ENCODE data around the gene KIF16B. TPM values are rescaled to one million over a fixed set of nuclear protein-coding genes. Genes with fewer than 3 reads are reported as not detected.

The KIF16B gene
- total and polyA plus RNA-seq, 2 experiments from 2014 or later: 6.5 to 11.1 TPM

DNA sequence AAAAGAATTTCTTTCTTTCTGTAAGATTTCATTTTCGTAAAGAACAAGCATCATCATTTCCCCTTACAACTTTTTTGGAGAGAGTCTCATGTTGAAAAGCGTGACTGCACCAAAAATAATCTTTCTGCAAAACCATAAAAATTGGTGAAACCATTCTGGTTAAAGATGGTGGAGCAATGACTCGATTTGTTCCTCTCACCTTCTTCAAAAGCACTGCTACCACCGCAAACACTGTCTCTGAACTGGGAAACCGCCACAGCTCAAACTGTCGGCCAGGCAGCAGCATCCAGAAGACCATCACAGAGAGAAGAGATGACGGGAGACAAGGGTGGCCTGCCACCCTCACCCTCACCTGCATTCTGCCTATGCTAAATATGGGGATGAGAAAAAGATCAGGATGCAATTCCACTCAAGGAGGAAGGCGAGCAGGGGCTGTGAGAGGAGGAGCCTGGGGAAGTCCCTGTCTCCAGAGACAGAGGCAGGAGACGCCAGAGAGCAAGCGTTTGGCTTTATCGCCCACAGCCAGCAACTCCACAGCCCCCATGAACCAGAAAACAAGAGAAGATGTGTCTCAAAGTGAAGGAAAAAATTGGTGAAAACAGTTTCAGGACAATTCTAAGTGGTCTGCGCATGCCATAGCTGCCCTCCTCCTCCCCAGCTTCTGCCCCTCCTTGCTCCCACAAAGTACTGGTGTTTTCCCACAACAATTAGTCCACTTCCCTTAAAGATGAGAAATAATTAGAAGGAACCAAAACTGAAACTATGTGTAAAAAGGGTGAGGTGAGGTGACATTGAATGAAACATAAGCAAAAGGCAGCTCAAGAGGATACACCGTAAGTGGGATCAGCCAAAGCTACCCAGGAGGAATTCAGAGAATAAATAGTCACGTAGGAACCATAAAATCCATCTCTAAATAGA lies 255.5 kb downstream of the KIF16B start:
- 0 out of 2 replicates have a peak, but pooled peaks cover 3% of the 10 kb centered on the region for H3K4me1 ChIP-seq (ENCODE audit: insufficient read depth)
- Mint-ChIP-seq H3K27ac (no peak overlapping the region), H3K4me1 (peaks cover 13% of the 10 kb centered on the region; the same call in 2 of the 3 replicates), H3K27me3 (ENCODE audit: insufficient read depth, low read depth, poor library complexity) (no peaks in the 10 kb centered on the region), H3K9me3 (no peaks in the 10 kb centered on the region), H3K36me3 (ENCODE audit: low read depth) (no peaks in the 10 kb centered on the region), H3K4me3 (no peak overlapping the region)
- no peaks in the 10 kb centered on the region for H3F3A ChIP-seq (replicated peaks; ENCODE audit: low read depth)
- no peak overlapping the region for H3K4me3 ChIP-seq
- no peaks in the 10 kb centered on the region for H3K79me2 ChIP-seq (replicated peaks; ENCODE audit: insufficient read depth)
- ATAC-seq (no peak), DNase-seq (ENCODE audit: low spot score) (no peak)
- no peak overlapping the region for H3K27ac ChIP-seq (ENCODE audit: low read depth)
- H3K9me2 ChIP-seq (ENCODE audit: insufficient read depth): no peaks in the 10 kb centered on the region
- H3K27me3 ChIP-seq (ENCODE audit: insufficient read depth): no peaks in the 10 kb centered on the region
- no peaks in the 10 kb centered on the region for H3K36me3 ChIP-seq (ENCODE audit: insufficient read depth)
- H2AFZ ChIP-seq: no peak overlapping the region
- TF ChIP-seq REST (IDR thresholded peaks at IDR 0.05; ENCODE audit: unreplicated experiment): no peak
- no peak for TF ChIP-seq CREB1 (CRISPR knock-in tag; IDR thresholded peaks at IDR 0.05; ENCODE audit: low read depth)
- TF ChIP-seq ZNF114 (CRISPR knock-in tag; IDR thresholded peaks at IDR 0.05): no peak
- no peak for TF ChIP-seq EZH2 (IDR thresholded peaks at IDR 0.05; ENCODE audit: low read depth, unreplicated experiment)
- TF ChIP-seq POLR2AphosphoS5 (IDR thresholded peaks at IDR 0.05; ENCODE audit: low read depth): no peak
- no peak for TF ChIP-seq CTCF (conservative IDR thresholded peaks at IDR 0.05; ENCODE audit: low read depth in 2 of 2)
- TF ChIP-seq NANOG (IDR thresholded peaks at IDR 0.05; ENCODE audit: borderline replicate concordance): no peak
- no peak for TF ChIP-seq EZH2phosphoT487 (IDR thresholded peaks at IDR 0.05; ENCODE audit: unreplicated experiment)
- TF ChIP-seq ZNF331 (CRISPR knock-in tag; IDR thresholded peaks at IDR 0.05; ENCODE audit: low read depth): no peak
- no peaks in the 10 kb centered on the region for H4K20me1 ChIP-seq (replicated peaks; ENCODE audit: insufficient read depth)
- H3K4me2 ChIP-seq: no peak overlapping the region

- H3K36me3 Mint-ChIP-seq (ENCODE audit: low read depth): no peaks in the 10 kb centered on the region
- H3K4me3 Mint-ChIP-seq: no peak overlapping the region
- ATAC-seq (no peak), DNase-seq (ENCODE audit: low spot score) (no peak)
- no peak overlapping the region for H3K27ac Mint-ChIP-seq
- peaks cover 8% of the 10 kb centered on the region; the same call in 2 of the 3 replicates for H3K4me1 Mint-ChIP-seq
- no peak overlapping the region for H2AFZ ChIP-seq
- no peaks in the 10 kb centered on the region for H3K27me3 ChIP-seq (ENCODE audit: insufficient read depth)
- no peaks in the 10 kb centered on the region for H3K36me3 ChIP-seq (ENCODE audit: insufficient read depth)
- H3K27ac ChIP-seq (ENCODE audit: low read depth): no peak overlapping the region
- no peak overlapping the region for H3K4me2 ChIP-seq
- H3K4me3 ChIP-seq: no peak overlapping the region
- no peaks in the 10 kb centered on the region for H3K9me2 ChIP-seq (ENCODE audit: insufficient read depth)
- no peaks in the 10 kb centered on the region for H4K20me1 ChIP-seq (replicated peaks; ENCODE audit: insufficient read depth)
- no peaks in the 10 kb centered on the region for H3K4me1 ChIP-seq (ENCODE audit: insufficient read depth)
- no peaks in the 10 kb centered on the region for H3K79me2 ChIP-seq (replicated peaks; ENCODE audit: insufficient read depth)
- H3K27me3 Mint-ChIP-seq (ENCODE audit: insufficient read depth, low read depth, poor library complexity): no peaks in the 10 kb centered on the region
- no peaks in the 10 kb centered on the region for H3K9me3 Mint-ChIP-seq
- H3F3A ChIP-seq (replicated peaks; ENCODE audit: low read depth): no peaks in the 10 kb centered on the region
- TF ChIP-seq POLR2AphosphoS5 (IDR thresholded peaks at IDR 0.05; ENCODE audit: low read depth): no peak
Observed at GRCh38 chr20:16316513-16316912, 256.7 kb downstream of the KIF16B start.

Measured in GM23338 (cell line).